WERI-Rb-1 (cell line): ENCODE measurements around the gene RERE.

Experiments
- DNase-seq: peaks from one replicate; pipeline ENCODE4 v3.0.0-alpha.2; 2020
- H3K27ac ChIP-seq: fragments of 250-450 bp; sonication (Bioruptor Pico); 2 replicates; pipeline ENCODE4 v1.5.1; 2020; ENCODE audit warnings: mild to moderate bottlenecking, moderate library complexity
- H3K27me3 ChIP-seq: fragments of 250-450 bp; sonication (Bioruptor Pico); 2 replicates; pipeline ENCODE4 v1.5.1; 2021; ENCODE audit warnings: mild to moderate bottlenecking, low read depth, moderate library complexity; ENCODE audit not compliant: insufficient read depth, severe bottlenecking
- H3K36me3 ChIP-seq: fragments of 250-450 bp; sonication (Bioruptor Pico); 2 replicates; pipeline ENCODE4 v1.5.1; 2020; ENCODE audit warnings: mild to moderate bottlenecking, moderate library complexity
- H3K4me3 ChIP-seq: 2 replicates; pipeline ENCODE4 v1.5.1; 2011; ENCODE audit warnings: low read depth, mild to moderate bottlenecking, control low read depth, low read length
- H3K9me3 ChIP-seq: fragments of 250-450 bp; sonication (Bioruptor Pico); 2 replicates; pipeline ENCODE4 v1.5.1; 2021; ENCODE audit warnings: mild to moderate bottlenecking, moderate library complexity; ENCODE audit not compliant: severe bottlenecking
- TF ChIP-seq, protein P1 (sequence below): IDR thresholded peaks from 2 replicates; pipeline ENCODE4 v1.5.1; 2011; ENCODE audit warnings: low read depth, mild to moderate bottlenecking, control low read depth, inconsistent platforms, low read length

RERE gene

DNA sequence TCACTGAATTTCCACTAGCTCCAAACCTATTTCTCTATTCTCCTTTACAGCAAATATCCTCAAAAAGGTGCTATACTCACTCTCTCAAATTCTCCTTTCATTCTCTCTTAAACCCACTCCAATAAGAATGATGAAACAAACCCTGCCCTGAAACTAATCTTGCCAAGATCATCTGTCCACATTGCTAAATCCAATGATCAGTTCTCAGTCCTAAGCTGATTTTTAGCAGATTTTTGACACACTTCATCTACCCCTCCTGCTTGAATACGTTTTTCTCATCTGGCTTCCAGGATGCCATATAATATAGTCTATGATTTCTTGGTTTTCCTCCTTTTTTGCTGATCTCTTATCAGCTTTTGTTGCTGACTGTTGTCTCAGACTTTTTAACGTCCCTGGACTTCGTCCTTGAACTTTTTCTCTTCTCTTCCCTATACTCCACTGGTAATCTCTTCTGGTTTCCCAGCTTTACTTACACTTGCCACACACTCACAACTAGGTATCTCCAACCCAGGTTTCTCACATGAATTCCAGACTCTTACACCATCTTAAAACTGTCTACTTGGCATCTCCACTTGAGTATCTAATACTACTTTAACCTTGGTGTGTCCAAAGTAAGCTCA is 35.3 kb downstream of the RERE start:
- Histone ChIP-seq H3K4me3 (no peak overlapping the region), H3K9me3 (no peaks in the 10 kb centered on the region), H3K27me3 (no peaks in the 10 kb centered on the region), H3K27ac (peak overlapping the region; percentile 34), H3K36me3 (peaks cover 9% of the 10 kb centered on the region)
- DNase-seq: no peak
- TF ChIP-seq, protein P1, sequence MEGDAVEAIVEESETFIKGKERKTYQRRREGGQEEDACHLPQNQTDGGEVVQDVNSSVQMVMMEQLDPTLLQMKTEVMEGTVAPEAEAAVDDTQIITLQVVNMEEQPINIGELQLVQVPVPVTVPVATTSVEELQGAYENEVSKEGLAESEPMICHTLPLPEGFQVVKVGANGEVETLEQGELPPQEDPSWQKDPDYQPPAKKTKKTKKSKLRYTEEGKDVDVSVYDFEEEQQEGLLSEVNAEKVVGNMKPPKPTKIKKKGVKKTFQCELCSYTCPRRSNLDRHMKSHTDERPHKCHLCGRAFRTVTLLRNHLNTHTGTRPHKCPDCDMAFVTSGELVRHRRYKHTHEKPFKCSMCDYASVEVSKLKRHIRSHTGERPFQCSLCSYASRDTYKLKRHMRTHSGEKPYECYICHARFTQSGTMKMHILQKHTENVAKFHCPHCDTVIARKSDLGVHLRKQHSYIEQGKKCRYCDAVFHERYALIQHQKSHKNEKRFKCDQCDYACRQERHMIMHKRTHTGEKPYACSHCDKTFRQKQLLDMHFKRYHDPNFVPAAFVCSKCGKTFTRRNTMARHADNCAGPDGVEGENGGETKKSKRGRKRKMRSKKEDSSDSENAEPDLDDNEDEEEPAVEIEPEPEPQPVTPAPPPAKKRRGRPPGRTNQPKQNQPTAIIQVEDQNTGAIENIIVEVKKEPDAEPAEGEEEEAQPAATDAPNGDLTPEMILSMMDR: no peak

DNA sequence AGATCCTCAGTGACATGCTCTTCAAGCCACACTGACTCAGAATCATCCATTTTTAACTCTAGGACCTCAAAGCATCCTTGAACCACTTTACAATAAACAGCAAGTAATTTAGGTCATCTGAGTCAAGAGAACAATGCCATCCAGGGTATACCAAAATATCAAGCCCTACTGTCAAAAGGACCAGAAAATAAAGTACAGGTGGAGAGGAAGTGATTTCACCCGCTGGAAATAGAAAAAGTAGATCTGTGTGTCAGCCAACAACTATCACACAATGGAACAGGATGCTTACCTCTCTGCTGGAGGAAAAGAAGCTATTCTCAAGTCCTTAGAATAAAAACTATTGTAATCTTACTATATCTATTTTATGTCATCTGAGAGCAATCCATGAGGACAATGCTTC is 37.0 kb downstream of the RERE start:
- no peaks in the 10 kb centered on the region for H3K9me3 ChIP-seq
- no peak overlapping the region for H3K27ac ChIP-seq
- H3K36me3 ChIP-seq: peaks cover 5% of the 10 kb centered on the region
- no peak for DNase-seq
- TF ChIP-seq, protein P1: no peak
- no peak overlapping the region for H3K4me3 ChIP-seq
- H3K27me3 ChIP-seq: no peaks in the 10 kb centered on the region

DNA sequence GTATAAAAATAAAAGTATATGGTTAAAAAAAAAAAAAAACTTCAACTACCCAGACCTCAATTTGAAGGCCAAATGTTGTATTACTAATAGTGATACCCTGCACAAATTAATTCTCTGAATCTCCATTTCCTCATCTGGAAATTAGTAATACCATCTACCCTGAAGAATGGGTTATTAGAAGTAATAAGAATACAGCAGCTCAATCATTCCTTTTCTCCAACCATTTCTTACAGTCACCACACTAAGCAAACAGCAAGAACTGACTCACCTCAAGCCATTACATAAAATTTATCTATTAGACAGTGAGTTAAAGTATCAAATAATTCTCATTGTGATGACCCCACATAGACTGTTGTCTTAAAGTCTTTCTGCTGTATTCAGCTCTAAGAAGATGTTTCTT is 39.6 kb downstream of the RERE start:
- Histone ChIP-seq H3K9me3 (no peaks in the 10 kb centered on the region), H3K4me3 (no peak overlapping the region), H3K36me3 (peaks cover 8% of the 10 kb centered on the region), H3K27ac (no peak overlapping the region), H3K27me3 (no peaks in the 10 kb centered on the region)
- TF ChIP-seq, protein P1: no peak
- no peak for DNase-seq

DNA sequence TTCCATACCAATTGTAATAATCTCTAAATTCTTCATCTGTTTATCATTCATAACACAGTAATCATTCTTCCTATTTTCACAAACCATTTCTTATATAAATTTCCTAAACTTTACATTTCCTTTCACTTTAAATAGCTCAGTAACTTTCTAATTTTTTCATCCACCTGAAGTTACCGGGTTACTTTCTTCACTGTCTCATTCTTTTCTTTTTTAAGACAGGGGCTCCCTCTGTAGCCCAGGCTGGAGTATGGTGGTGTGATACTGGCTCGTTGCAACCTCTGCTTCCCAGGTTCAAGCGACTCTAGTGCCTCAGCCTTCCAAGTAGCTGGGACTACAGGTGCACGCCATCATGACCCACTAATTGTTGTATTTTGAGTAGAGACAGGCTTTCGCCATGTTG is 41.3 kb downstream of the RERE start:
- H3K27me3 ChIP-seq: no peaks in the 10 kb centered on the region
- TF ChIP-seq, protein P1: 0 out of 2 replicates have a peak, but pooled peaks have one; percentile 4
- no peak for DNase-seq
- H3K4me3 ChIP-seq: no peak overlapping the region
- H3K36me3 ChIP-seq: peaks cover 8% of the 10 kb centered on the region
- no peaks in the 10 kb centered on the region for H3K9me3 ChIP-seq
- no peak overlapping the region for H3K27ac ChIP-seq

DNA sequence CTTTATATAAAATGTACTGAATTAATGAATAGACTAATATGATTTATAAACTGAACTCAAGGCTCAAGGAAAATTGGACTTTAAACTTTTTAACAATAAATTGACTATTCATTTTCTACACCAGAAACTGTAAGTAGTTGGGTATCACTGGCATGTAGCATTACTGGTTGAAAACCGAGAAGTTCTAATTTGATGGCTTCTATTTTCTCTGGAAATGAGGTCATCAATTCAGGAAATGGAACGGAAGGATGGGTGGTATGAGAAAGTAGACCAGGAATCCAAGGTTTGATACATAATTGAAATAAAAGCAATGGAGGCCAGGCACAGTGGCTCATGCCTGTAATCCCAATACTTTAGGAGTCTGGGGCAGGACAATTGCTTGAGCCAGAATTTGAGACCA is 50.4 kb downstream of the RERE start:
- Histone ChIP-seq H3K4me3 (no peak overlapping the region), H3K27ac (no peak overlapping the region), H3K9me3 (no peaks in the 10 kb centered on the region), H3K36me3 (no peaks in the 10 kb centered on the region; the same call in none of the 2 replicates), H3K27me3 (no peaks in the 10 kb centered on the region)
- TF ChIP-seq, protein P1: no peak
- no peak for DNase-seq

DNA sequence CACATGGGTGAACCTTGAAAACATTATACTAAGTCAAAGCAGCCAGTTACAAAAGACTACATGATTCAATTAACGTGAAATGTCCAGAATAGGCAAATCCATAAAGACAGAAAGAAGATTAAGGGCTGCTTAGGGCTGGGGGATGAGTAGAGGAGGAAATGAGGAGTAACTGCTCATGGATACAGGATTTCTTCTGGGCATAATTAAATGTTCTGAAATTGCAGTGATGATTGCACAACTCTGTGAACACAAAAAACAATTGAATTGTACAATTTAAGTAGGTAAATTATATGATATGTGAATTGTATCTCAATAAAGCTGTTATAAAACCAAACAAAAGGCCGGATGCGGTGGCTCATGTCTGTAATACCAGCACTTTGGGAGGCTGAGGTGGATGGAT is 52.2 kb downstream of the RERE start:
- DNase-seq: no peak
- Histone ChIP-seq H3K36me3 (peaks cover 4% of the 10 kb centered on the region), H3K27ac (peak overlapping the region; percentile 55), H3K9me3 (no peaks in the 10 kb centered on the region), H3K4me3 (no peak overlapping the region), H3K27me3 (no peaks in the 10 kb centered on the region)
- TF ChIP-seq, protein P1: no peak
